CD4-positive, alpha-beta T cell treated with Interleukin-15 for 4 hours (primary cell): ENCODE results near the gene POLR2H.

Source experiments
- DNase-seq: peaks from one replicate; pipeline ENCODE4 v3.0.0-alpha.2; 2020; ENCODE audit warnings: low spot score

The POLR2H gene

DNA sequence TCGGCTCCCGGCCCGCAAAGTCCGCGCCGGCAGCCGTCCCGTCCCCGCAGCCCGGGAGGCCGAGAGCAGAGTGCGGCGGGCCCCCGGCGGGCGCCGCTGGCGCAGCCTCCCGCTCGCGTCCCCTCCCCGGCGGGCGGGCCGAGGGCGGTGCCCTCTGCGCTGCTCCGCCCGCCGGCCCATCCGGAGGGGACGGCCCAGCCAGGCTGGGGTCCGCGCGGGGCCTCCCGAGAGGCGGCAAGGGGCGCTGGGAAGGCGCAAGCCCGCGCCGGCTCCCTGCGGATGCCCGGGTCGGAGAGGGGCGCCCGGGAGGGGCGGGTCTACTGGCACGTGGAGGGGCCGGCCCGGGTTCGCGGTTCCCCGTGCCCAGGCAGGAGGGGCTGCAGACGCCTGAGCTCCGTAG, at the start of gene POLR2H, which contains the start of gene CLCN2:
Gene POLR2H, plus strand, starts transcription at position 179 of the 400 bp plus-strand sequence. CDS start 1,783 bp downstream, outside the sequence.
Gene CLCN2, minus strand, starts transcription at position 74 of the 400 bp plus-strand sequence. CDS start 126 bp downstream, outside the sequence.
- DNase-seq: peak; percentile 16

DNA sequence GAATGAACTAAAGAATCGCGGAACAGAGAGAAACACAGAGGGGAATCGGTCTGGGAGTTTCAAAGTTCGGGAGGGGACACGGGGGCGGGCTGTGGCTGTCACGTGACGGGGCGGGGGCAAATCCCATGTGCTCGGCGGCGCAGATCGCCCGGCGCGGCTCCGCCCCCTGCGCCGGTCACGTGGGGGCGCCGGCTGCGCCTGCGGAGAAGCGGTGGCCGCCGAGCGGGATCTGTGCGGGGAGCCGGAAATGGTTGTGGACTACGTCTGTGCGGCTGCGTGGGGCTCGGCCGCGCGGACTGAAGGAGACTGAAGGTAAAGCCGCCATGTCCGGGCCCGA, 47.2 kb upstream of the POLR2H start, which contains the start of gene EIF4G1:
Gene EIF4G1, plus strand, starts transcription at position 244 of the 337 bp plus-strand sequence. CDS start 1,191 bp downstream, outside the sequence.
- DNase-seq: peak; percentile 93

DNA sequence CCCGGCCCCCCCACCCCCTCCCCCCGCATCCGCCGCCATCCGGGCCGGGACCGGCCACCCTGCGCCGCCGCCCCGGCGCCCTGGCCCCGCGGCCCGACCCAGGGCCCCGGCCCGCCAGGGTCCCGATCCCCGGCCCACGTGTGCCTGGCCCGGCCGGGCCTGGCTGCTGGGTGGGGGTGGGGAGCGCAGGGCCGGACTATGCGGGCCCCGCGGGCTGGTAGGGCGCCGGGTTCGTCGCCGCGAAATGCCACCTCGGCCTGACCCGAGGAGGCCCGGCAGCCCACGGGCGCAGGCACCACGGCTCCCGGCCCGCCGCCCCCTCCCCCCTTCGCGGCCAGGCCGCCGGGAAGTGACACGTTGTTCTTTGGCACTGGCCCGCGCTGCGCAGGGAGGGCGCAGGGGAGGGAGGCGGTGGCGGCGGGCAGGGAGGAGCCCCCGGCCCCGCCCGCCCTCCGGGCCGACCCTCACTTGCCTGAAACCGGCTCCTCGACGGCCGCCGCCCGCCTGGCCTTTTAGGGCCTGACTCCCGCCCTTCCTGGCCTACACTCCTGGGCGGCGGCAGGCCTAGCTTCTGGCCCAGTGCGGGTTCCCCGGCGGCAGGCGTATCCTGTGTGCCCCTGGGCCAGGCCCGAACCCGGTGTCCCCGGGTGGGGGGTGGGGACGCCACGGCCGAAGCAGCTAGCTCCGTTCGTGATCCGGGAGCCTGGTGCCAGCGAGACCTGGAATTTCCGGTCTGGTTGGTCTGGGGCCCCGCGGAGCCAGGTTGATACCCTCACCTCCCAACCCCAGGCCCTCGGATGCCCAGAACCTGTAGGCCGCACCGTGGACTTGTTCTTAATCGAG, 46.6 kb upstream of the POLR2H start:
- peak; percentile 65 for DNase-seq

DNA sequence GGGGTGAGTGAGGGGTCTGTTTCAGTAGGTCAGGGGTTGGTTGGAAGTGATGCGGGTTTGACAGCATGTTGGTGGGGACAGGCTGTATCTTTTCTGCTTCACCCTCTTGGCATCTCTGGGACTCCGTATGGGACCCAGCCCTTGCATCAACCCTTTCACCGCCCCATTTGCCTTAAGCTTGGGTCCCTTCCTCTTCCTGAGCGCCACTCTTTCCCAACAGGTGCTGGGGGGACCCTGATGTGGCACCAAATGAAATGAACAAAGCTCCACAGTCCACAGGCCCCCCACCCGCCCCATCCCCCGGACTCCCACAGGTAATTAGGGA, 46.0 kb upstream of the POLR2H start:
- no peak for DNase-seq

DNA sequence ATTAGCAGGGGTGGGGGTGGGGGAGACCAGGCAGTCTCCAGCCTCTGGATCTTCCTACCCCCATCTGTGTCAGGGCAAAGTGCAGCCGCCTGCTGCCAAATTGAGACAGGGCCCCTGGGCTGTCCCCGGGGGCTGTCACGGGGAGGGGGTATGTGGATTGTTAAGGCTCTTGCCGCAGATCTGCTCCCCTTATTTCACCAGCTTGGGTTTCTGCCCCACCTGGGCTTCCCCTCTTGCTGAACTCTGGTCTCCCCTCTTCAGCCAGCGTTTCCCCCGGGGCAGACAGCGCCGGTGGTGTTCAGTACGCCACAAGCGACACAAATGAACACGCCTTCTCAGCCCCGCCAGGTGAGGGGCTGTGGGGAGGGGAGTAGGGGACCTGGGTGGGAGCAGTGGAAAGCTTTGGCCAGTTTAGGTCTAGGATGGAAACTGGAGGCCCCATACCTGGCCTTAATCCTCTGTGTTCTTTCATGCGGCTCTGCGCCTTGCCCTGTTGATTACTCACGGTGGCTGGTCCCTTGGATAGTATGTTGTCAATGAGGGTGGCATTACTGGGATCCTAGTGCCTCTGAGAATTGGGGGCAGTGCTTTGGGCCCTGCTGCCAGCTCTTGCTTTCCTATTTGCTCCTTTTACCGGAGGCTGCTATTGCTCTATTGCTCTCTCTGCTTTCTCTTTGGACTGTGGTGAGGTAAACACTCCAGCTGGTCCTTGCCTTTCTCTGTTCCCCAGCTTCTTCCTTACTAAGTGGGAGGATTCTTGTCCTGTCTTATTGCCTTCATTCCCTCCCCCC, 45.4 kb upstream of the POLR2H start:
- DNase-seq: peak; percentile 6

DNA sequence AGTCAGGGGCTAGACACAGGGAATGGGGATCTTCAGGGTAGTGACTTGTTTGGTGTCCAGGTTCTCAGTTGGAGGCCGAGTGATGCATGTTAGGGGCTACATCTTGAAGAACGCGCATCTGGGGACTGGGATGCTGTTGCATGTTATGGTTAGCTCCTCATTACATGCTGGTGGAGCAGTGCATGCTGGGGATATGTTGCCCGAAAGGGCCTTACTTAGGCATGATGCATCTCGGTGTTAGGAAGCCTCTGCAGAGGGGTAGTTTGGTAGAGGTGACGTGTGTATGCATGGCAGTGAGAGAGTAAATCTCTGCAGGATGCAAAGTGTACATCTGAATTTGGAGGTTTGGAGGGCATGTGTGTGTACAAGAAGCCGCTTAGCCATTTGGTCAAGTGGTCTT, 44.7 kb upstream of the POLR2H start:
- no peak for DNase-seq

DNA sequence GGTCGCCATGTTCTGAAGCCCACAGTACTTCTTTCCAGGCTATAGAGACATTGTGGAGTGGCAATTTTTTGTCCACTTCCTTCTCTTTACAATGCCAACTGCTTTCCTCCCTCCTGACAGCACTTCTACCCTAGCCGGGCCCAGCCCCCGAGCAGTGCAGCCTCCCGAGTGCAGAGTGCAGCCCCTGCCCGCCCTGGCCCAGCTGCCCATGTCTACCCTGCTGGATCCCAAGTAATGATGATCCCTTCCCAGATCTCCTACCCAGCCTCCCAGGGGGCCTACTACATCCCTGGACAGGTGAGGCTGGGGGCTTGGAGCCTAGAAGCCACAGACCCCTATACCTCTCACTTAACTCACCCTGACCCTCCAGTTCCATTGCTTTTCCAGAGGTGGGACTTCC, 44.3 kb upstream of the POLR2H start:
- DNase-seq: no peak

DNA sequence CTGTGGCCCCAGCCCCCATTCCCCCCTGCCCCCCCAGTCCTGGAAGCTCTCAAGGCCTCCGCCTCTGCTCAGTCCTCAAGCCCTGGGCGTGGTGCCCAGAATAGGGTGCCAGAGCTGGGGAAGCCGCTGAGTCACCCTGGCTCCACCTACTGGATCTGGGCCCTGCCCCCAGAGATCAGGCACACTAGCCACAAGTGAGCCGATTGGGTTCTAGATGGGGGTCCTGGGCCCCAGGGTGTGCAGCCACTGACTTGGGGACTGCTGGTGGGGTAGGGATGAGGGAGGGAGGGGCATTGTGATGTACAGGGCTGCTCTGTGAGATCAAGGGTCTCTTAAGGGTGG, 41.4 kb upstream of the POLR2H start:
- DNase-seq: peak; percentile 46

DNA sequence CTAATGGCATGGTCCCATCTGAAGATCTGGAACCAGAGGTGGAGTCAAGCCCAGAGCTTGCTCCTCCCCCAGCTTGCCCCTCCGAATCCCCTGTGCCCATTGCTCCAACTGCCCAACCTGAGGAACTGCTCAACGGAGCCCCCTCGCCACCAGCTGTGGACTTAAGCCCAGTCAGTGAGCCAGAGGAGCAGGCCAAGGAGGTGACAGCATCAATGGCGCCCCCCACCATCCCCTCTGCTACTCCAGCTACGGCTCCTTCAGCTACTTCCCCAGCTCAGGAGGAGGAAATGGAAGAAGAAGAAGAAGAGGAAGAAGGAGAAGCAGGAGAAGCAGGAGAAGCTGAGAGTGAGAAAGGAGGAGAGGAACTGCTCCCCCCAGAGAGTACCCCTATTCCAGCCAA, 39.8 kb upstream of the POLR2H start:
- no peak for DNase-seq

DNA sequence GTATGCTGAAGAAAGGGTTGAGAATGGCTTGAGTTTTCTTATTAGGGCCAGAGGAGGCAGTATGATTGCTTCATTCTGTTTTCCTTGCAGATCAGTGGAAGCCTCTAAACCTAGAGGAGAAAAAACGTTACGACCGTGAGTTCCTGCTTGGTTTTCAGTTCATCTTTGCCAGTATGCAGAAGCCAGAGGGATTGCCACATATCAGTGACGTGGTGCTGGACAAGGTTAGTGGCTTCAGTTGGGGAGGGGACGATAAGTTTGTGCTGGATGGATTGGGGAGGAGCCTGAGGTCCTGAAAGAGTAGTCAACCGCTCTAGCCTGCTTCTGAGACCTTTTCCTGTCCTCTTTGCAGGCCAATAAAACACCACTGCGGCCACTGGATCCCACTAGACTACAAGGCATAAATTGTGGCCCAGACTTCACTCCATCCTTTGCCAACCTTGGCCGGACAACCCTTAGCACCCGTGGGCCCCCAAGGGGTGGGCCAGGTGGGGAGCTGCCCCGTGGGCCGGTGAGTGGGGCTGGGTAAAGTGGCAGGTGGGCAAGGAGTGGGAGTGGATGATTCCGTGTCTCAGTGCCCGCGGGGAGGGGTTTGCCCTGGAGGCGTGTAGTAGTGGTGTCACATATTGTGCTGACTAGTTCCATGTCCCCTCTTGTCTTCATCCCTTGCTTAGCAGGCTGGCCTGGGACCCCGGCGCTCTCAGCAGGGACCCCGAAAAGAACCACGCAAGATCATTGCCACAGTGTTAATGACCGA, 38.6 kb upstream of the POLR2H start:
- no peak for DNase-seq

DNA sequence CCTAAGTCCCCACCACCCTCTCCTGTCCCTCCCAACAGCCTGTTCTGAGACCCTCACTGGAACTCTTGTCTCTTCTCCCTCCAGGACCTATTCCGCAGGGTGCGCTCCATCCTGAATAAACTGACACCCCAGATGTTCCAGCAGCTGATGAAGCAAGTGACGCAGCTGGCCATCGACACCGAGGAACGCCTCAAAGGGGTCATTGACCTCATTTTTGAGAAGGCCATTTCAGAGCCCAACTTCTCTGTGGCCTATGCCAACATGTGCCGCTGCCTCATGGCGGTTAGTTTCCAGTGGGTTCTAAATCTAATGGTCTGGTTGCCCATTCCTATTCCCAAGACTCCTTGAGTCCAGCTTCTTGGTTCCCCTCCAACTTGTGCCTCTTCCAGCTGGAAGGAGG, 37.8 kb upstream of the POLR2H start:
- DNase-seq: no peak

DNA sequence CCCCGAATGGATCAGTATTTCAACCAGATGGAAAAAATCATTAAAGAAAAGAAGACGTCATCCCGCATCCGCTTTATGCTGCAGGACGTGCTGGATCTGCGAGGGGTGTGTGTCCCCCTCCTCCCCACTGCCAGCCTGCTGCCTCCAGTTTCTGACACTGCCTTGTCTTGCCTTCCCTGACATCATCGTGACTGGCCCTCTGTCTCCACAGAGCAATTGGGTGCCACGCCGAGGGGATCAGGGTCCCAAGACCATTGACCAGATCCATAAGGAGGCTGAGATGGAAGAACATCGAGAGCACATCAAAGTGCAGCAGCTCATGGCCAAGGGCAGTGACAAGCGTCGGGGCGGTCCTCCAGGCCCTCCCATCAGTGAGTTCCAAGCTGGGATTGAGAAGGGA, 36.2 kb upstream of the POLR2H start:
- DNase-seq: no peak

DNA sequence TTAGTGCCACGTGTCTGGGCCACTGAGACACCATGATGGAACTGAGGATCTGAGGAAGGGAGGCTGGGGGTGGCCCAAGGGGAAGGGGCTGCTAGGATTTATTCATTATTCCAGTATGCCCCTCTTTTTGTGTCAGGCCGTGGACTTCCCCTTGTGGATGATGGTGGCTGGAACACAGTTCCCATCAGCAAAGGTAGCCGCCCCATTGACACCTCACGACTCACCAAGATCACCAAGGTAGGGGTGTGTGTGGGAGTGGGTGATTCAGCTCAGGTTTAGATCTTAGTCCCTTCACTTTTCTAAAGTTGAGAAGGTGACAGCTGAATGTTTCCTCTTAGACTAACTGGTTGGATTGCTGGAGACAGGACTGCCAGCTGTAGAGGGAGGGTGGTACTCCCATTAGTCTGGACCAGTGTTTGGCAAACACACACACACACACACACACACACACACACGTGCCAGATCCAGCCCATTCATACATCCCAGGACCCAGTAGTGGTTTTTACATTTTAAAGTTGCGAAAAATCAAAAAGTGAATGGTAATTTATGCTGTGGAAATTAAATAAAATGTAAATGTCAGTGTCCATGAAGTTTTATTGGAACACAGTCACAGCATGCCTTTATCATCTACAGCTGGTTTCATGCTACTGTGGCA, 35.7 kb upstream of the POLR2H start:
- DNase-seq: no peak

DNA sequence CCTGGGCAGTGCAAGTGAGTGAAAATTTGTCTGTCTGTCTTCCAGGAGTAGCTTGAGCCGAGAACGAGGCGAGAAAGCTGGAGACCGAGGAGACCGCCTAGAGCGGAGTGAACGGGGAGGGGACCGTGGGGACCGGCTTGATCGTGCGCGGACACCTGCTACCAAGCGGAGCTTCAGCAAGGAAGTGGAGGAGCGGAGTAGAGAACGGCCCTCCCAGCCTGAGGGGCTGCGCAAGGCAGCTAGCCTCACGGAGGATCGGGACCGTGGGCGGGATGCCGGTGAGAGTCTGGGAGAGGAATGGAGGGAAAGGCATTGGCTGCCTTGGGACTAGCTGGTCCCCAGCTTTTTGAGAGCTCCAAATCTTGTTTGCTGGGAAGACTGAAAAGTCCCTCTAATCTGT, 34.3 kb upstream of the POLR2H start:
- no peak for DNase-seq

DNA sequence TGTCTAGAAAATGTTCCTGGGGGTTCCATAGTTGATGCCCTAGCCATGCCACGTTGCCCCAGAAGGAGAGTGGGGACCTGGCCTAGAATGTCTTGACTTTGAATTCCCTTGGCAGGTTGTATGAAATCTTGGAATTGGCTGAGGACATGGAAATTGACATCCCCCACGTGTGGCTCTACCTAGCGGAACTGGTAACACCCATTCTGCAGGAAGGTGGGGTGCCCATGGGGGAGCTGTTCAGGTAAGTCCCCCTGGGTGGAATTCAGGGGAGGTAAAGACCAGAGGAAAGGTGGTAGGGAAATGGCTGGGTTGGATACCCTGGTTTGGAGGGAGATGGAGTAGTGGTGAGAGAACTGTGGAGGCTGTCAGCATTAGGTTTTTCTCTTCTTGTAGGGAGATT, 33.0 kb upstream of the POLR2H start:
- no peak for DNase-seq

DNA sequence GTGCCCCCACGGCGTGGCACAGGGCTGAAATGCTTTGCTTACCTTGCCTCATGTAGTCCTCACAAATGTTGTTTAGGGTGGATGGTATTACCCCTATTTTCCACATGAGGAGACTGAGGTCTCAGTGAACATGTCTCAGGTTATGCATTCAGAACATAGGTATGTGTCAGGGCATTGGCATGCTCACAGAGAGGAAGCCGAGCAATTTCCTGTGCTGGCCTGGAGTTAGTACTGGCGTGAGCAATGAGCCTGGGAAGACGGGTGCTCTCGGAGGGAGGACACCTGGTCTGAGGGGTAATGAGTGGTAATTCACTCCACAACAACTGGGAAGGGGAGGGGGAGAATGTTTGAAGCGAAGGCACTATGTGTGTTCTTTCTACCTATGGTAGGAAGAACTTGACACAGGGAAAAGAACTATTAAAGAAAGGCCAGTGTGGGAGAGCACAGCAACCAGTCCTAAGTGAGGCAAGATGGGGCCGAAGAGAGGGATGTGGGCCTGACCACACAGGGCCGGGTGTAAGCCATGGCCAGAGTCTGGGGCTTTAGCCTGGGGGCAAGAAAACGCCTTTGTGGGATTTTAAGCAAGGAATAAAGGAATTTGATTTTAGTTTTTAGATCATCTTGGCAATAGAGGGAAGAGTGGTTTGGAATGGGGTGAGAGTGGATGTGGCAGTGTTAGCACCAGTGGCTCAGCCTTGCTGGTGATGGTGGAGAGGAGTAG, 29.0 kb upstream of the POLR2H start:
- DNase-seq: no peak

DNA sequence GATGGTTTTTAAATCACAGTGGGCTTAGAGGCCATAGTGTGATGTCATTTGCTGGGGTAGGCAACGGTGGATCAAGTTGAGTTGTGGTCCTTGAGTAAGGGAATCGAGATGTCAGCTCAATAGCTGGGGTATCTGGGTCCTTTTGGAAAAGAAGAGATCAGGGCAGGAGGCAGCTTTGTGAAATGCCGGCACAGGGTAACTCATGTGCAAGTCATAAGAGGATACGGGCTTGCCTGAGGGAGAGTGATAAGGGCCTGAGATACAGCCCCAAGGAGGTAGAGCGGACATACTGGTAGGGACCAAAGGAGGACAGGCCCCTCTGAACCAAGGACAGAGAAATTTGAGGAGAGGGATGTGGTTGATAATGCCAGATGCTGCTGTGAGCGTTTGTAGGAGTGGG, 28.3 kb upstream of the POLR2H start:
- DNase-seq: no peak

DNA sequence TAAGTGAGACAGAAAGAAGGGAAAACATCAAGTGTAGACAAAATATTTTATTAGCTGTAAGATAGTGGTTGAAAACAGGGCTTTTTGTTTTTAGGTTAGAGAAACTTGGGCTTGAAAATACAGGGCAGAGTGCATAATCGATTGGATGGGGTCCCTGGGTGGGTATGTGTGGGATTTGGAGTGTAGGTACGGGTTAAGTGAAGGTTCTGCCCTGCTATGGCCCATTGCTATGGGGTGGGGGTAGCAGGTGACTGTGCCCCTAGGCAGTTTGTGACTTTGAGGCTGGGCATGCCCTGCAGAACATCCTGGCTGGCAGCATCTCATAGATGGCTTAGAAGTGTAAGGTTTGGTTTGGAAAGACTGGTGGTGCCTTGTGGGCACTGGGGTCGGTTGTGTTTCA, 27.8 kb upstream of the POLR2H start:
- no peak for DNase-seq

DNA sequence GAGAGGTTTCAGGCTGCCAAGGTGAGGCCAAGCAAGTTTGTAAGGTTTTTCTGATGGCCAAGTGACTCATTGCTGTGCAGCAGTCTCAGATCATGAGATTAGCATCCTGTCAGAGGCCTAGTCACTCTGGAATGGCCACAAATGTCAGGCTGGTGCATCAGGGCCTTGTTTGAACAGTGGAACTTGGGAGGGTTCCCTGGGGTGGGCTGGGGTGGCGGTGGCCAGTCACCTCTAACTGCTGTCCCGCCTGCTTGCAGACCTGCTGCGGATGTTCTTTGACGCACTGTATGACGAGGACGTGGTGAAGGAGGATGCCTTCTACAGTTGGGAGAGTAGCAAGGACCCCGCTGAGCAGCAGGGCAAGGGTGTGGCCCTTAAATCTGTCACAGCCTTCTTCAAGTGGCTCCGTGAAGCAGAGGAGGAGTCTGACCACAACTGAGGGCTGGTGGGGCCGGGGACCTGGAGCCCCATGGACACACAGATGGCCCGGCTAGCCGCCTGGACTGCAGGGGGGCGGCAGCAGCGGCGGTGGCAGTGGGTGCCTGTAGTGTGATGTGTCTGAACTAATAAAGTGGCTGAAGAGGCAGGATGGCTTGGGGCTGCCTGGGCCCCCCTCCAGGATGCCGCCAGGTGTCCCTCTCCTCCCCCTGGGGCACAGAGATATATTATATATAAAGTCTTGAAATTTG, 26.9 kb upstream of the POLR2H start:
- DNase-seq: peak; percentile 55

DNA sequence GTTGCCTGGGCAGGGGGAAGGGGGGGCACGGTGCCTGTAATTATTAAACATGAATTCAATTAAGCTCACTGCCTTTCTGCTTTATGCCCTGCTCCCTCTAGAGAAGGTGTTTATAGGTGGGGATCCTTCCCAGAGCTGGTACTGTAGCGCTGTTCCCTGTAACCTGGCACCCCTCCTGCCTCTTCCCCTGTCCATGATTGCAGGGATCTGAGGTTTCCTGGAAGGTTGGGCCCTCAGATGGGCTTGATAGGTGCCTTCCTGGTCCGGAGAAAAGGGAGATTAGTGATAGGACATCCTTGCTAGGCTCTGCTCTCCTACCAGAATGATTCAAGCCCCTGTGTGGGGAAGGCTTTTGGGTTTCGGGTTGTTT, 26.2 kb upstream of the POLR2H start:
- DNase-seq: no peak
